NCI-H128 (cell line): ENCODE data around the gene CFAP57.

Experiments
- DNase-seq: peaks from one replicate; lab custom pipeline; 2025; ENCODE audit not compliant: unreplicated experiment; lab: John Stamatoyannopoulos, UW

The CFAP57 gene

GRCh38 chr1:43275826-43276620, 103.9 kb downstream of the CFAP57 start:
- DNase-seq: no peak

- no peak for DNase-seq
Observed at GRCh38 chr1:43276673-43277072, 104.5 kb downstream of the CFAP57 start.

GRCh38 chr1:43277116-43277876, 105.2 kb downstream of the CFAP57 start:
- DNase-seq: no peak

GRCh38 chr1:43279161-43279560, 107.0 kb downstream of the CFAP57 start:
- no peak for DNase-seq

- no peak for DNase-seq
Observed at GRCh38 chr1:43279666-43280065, 107.5 kb downstream of the CFAP57 start.

GRCh38 chr1:43280692-43281091, 108.6 kb downstream of the CFAP57 start:
- DNase-seq: no peak

- DNase-seq: no peak
Observed at GRCh38 chr1:43282220-43283195, 110.4 kb downstream of the CFAP57 start.

- DNase-seq: no peak
Observed at GRCh38 chr1:43284065-43284464, 111.9 kb downstream of the CFAP57 start.

GRCh38 chr1:43284546-43285110, 112.5 kb downstream of the CFAP57 start:
- no peak for DNase-seq

- peak; percentile 67 for DNase-seq
Observed at GRCh38 chr1:43285269-43285990, 113.3 kb downstream of the CFAP57 start, which contains the start of gene C1orf210. TSS of gene C1orf210 (minus strand) at chr1:43285581. CDS start at chr1:43283270, 2,311 bp downstream.

- no peak for DNase-seq
Observed at GRCh38 chr1:43286115-43286514, 114.0 kb downstream of the CFAP57 start.

GRCh38 chr1:43286533-43286932, 114.4 kb downstream of the CFAP57 start:
- no peak for DNase-seq

- DNase-seq: no peak
Observed at GRCh38 chr1:43288058-43288784, 116.1 kb downstream of the CFAP57 start.

- DNase-seq: no peak
Observed at GRCh38 chr1:43288785-43289706, 116.9 kb downstream of the CFAP57 start.

- no peak for DNase-seq
Observed at GRCh38 chr1:43292216-43292615, 120.1 kb downstream of the CFAP57 start.

- DNase-seq: no peak
Observed at GRCh38 chr1:43292679-43293078, 120.5 kb downstream of the CFAP57 start.

GRCh38 chr1:43293176-43293575, 121.0 kb downstream of the CFAP57 start:
- DNase-seq: no peak
